AG10803 (cell line): Measurements from ENCODE around the gene ABCD1.
"Not testable (repeated sequence)": the region's sequence is repeated elsewhere in the genome, so short reads cannot be mapped to it uniquely, and the experiment has no call there.

Experiments
- DNase-seq: peaks from one replicate; pipeline ENCODE4 v3.0.0; 2010; ENCODE audit warnings: low read depth
- H3K4me3 ChIP-seq: 2 replicates; pipeline ENCODE4 v1.5.1; 2011; ENCODE audit warnings: mild to moderate bottlenecking, low read length, control low read depth
- TF ChIP-seq, protein P1 (sequence below): conservative IDR thresholded peaks from 2 replicates; pipeline ENCODE4 v1.5.1; 2011; ENCODE audit warnings: mild to moderate bottlenecking, low read length, control low read depth, inconsistent platforms

Gene ABCD1

DNA sequence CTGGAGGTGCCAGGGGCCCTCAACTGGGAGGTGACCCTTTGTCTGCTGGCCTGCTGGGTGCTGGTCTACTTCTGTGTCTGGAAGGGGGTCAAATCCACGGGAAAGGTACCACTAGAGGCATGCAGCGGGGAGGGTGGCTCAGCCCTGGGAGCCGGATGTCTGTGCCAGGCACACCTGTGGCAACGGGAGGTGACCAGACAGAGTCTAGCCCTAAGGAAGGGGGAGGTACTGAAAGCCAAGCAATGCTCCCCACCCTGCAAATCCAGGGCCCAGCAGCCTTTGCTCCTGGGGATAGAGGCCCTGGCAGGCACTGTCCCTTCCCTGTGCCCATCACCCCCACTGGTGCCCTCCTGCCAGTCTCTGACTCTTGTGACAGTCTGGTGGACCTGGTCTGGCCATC, 32.7 kb upstream of the ABCD1 start:
- no peak overlapping the region for H3K4me3 ChIP-seq
- DNase-seq = no peak
- TF ChIP-seq, protein P1, sequence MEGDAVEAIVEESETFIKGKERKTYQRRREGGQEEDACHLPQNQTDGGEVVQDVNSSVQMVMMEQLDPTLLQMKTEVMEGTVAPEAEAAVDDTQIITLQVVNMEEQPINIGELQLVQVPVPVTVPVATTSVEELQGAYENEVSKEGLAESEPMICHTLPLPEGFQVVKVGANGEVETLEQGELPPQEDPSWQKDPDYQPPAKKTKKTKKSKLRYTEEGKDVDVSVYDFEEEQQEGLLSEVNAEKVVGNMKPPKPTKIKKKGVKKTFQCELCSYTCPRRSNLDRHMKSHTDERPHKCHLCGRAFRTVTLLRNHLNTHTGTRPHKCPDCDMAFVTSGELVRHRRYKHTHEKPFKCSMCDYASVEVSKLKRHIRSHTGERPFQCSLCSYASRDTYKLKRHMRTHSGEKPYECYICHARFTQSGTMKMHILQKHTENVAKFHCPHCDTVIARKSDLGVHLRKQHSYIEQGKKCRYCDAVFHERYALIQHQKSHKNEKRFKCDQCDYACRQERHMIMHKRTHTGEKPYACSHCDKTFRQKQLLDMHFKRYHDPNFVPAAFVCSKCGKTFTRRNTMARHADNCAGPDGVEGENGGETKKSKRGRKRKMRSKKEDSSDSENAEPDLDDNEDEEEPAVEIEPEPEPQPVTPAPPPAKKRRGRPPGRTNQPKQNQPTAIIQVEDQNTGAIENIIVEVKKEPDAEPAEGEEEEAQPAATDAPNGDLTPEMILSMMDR = no peak

DNA sequence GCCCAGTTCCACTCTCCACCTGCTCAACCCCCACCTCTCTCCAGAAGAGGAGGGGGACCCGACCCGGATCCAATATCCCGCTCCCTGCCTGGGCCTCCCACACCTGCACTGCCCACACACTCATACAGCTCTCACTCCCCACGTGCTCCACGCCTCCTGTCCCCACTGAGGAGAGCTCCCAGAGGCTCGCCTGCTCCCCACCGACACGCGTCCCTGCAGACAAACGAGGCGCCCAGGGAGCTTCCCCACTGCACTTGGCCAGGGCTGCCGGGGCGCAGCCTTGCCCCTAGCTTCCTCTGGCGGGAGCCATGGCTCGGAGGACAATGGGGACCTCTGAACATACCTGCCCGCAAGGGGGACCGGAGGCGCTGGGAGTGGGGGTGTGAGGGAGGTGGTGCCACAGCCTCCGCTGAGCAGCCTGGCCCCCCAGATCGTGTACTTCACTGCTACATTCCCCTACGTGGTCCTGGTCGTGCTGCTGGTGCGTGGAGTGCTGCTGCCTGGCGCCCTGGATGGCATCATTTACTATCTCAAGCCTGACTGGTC, 32.0 kb upstream of the ABCD1 start:
- TF ChIP-seq, protein P1 = no peak
- no peak overlapping the region for H3K4me3 ChIP-seq
- DNase-seq = no peak

DNA sequence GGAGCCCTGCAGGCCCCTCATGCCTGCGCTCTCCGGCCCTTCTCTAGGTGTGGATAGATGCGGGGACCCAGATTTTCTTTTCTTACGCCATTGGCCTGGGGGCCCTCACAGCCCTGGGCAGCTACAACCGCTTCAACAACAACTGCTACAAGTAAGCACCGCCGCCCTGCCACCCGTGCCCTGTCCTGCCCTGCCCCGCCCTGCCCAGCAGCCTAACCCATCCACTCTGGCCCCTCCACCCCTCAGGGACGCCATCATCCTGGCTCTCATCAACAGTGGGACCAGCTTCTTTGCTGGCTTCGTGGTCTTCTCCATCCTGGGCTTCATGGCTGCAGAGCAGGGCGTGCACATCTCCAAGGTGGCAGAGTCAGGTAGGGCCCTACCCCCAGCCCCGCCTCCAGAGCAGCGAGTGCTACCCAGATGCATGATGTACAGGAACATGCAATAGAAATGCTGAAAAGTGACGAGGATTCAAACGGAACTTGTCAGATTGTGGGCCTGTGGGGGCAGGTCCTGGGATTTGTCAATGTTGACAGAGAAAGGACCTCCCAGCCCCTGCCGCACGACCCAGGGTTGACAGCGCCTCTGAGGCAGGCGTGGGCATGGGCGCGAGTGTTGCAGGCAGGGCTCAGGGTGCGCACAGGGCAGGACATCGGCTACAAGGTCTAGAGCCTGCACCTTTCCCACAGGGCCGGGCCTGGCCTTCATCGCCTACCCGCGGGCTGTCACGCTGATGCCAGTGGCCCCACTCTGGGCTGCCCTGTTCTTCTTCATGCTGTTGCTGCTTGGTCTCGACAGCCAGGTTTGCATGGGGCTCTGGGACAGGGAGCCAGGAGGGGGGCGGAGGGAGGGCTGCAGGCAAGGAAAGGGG, 31.2 kb upstream of the ABCD1 start:
- TF ChIP-seq, protein P1 = no peak
- DNase-seq = no peak
- H3K4me3 ChIP-seq = no peak overlapping the region

DNA sequence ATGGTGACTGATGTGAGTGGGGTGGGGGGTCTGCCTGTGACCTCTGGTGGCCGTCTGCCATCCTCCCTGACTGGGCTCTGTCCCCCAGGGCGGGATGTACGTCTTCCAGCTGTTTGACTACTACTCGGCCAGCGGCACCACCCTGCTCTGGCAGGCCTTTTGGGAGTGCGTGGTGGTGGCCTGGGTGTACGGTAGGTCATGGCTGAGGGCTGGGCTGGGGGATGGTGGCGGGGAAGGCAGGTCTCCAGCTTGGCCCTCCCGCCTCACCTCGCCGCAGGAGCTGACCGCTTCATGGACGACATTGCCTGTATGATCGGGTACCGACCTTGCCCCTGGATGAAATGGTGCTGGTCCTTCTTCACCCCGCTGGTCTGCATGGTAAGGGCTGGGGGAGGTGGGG, 30.4 kb upstream of the ABCD1 start:
- H3K4me3 ChIP-seq, DNase-seq: not testable (repeated sequence)

DNA sequence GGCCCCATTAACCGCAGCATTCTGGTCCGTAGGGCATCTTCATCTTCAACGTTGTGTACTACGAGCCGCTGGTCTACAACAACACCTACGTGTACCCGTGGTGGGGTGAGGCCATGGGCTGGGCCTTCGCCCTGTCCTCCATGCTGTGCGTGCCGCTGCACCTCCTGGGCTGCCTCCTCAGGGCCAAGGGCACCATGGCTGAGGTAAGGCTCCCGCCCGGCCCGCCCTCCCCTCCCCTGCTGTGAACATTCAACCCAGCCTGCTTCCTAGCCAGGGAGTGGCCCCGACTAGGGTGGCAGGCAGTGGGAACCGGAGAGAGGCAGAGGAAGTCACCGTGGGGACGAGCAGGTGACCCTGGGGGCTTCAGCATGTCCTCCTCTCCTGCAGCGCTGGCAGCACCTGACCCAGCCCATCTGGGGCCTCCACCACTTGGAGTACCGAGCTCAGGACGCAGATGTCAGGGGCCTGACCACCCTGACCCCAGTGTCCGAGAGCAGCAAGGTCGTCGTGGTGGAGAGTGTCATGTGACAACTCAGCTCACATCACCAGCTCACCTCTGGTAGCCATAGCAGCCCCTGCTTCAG, 29.9 kb upstream of the ABCD1 start:
- H3K4me3 ChIP-seq = no peak overlapping the region
- TF ChIP-seq, protein P1 = no peak
- no peak for DNase-seq

DNA sequence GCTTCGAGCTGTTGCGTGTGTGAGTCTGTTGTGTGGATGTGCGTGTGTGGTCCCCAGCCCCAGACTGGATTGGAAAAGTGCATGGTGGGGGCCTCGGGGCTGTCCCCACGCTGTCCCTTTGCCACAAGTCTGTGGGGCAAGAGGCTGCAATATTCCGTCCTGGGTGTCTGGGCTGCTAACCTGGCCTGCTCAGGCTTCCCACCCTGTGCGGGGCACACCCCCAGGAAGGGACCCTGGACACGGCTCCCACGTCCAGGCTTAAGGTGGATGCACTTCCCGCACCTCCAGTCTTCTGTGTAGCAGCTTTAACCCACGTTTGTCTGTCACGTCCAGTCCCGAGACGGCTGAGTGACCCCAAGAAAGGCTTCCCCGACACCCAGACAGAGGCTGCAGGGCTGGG, 28.6 kb upstream of the ABCD1 start:
- no peak overlapping the region for H3K4me3 ChIP-seq
- DNase-seq = no peak
- TF ChIP-seq, protein P1 = no peak

DNA sequence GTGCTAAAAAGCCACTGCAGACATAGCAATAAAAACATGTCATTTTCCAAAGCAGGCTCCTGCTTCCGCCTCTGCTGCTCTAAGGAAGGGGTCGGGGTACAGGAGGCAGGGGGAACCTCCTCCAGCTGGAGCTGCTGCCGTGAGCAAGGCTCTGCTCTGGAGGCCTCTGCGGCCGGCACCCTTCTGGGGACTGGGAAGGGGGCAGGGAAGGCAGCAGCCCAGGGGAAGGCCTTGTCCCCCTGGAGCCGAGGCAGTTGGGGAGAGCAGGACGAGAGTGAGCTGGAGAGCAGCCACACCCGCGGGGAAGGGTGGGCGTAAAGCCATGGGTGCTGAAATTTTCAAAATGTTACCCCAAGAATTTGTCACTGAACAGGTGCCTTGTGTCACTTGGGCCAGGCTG, 28.1 kb upstream of the ABCD1 start:
- DNase-seq, H3K4me3 ChIP-seq: not testable (repeated sequence)

DNA sequence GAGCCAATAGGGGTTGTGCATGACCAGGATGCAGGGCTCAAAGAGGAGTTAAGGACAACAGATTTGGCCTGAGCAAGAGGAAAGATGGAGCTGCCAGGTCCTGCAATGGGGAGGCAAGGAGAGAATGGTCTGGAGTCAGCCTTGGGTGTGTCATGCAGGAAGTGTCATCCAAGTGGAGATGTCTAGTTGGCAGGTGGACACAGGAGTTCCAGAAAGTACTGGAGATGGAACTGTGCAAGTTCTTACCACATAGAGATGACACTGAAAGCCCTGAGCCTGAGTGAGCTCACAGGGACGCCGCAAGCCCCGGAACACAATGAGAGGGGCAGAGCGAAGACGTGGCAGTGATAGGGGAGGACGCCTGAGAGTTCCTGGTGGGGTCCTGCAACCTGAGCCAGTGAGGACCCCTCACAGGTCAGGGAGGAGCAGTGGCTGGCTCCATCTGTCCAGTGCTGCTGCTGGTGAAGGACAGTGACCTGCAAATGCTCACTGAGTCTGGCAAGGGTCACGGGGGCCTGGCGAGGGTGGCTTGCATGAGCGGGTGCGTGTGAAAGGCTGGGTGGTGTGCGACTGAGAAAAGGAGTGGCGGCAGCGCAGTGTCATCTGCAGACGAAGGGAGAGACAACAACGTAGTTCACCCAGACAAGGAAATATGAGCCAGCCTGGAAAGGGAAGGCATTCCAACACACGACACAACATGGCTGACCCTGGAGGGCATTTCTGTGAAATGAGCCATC, 27.5 kb upstream of the ABCD1 start:
- DNase-seq, H3K4me3 ChIP-seq: not testable (repeated sequence)
